GM12874 (cell line): ENCODE measurements around the gene AHNAK2.

Source experiments
- TF ChIP-seq, protein P1 (sequence below): IDR thresholded peaks from 2 replicates; pipeline ENCODE4 v1.5.1; 2011; ENCODE audit warnings: low read depth, mild to moderate bottlenecking, control low read depth, low read length, moderate library complexity; ENCODE audit not compliant: insufficient read depth

AHNAK2 gene

DNA sequence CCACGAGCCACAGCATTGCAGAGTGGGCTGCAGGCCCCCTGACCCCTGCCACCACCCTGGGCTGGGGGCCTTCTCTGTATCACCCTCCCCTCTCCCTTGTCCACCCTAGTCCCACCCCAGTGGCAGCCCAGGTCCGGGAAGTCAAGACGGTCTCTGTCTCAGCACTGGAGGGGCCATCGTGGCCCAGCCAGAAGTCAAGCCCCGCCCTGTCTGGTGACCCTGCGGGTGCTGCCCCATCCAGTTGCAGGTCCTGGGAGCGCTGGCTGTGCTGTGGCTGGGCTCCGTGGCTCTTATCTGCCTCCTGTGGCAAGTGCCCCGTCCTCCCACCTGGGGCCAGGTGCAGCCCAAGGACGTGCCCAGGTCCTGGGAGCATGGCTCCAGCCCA lies 50.8 kb downstream of the AHNAK2 start:
- TF ChIP-seq, protein P1, sequence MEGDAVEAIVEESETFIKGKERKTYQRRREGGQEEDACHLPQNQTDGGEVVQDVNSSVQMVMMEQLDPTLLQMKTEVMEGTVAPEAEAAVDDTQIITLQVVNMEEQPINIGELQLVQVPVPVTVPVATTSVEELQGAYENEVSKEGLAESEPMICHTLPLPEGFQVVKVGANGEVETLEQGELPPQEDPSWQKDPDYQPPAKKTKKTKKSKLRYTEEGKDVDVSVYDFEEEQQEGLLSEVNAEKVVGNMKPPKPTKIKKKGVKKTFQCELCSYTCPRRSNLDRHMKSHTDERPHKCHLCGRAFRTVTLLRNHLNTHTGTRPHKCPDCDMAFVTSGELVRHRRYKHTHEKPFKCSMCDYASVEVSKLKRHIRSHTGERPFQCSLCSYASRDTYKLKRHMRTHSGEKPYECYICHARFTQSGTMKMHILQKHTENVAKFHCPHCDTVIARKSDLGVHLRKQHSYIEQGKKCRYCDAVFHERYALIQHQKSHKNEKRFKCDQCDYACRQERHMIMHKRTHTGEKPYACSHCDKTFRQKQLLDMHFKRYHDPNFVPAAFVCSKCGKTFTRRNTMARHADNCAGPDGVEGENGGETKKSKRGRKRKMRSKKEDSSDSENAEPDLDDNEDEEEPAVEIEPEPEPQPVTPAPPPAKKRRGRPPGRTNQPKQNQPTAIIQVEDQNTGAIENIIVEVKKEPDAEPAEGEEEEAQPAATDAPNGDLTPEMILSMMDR: no peak

- TF ChIP-seq, protein P1: no peak
These were observed 51.3 kb downstream of the AHNAK2 start for GRCh38 chr14:104926619-104927431.

- TF ChIP-seq, protein P1: no peak
These were observed 52.1 kb downstream of the AHNAK2 start for GRCh38 chr14:104925855-104926609.

DNA sequence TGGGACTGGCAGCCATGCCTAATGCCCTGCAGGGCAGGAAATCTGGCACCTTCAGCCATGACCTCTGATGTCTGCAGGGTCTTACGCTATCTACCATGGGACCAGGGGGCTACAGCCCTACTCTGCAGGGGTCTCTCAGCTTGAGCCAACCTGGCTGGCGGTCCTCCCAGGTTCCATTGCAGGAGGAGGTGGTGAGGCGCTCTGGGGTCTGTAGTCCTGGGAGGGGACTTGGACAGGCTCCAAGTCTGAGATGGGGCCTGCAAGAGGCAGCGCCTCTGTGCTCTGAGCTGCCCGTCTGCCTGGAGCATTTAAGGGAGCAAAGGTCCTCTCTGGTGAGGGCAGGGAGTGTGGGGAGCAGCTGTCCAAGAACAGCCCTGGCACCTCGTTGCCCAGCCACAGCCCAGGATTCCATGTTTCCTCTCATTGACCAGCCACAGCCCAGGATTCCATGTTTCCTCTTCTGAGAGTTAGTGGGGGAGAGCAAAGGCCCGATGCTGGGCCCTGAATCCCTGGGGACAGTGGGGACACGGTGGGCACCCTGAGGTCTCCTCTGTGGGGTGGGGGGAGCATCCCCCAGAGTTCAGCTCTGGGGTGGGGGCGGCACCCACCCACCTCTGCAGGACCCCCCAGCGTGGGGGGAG lies 52.8 kb downstream of the AHNAK2 start:
- TF ChIP-seq, protein P1: no peak

DNA sequence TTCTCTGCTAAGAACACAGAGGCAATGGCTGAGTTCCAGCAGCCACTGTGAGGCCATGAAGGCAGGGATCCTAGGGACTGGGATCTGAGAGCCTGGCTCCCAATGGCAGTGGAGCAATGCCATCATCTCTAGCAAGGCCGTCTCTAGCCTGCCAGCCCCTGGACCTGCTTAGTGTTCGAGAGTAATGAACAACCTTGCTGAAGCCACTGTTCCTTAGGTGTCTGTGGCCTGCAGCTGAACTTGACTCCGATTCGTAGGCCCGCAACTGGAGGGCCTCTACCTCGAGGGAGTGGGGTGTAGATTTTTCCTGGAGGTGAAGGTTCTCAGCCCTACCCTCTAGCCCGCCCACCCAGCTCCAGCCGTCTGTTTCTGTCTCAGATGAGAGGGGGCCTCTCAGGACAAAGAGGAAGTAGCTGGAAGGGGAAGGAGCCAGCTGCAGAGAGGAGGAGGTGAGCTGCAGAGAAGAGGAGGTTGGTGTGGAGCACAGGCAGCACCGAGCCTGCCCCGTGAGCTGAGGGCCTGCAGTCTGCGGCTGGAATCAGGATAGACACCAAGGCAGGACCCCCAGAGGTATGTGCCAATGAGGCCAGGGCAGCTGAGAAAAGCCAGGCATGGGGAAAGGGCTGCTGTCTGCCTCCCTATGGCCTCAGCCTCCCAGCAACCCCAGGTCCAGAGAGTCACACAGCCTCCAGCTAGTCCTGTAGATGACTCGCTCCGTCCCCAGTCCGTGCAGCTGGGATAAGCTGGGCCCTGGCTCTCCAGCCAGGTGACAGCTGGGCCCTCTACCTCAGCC lies 53.6 kb downstream of the AHNAK2 start, which contains the start of gene PLD4:
Gene PLD4 (plus strand): TSS at position 459 of the 793 bp plus-strand sequence. CDS start 2,262 bp downstream, outside the sequence.
- TF ChIP-seq, protein P1: no peak

GRCh38 chr14:104923640-104924420 lies 54.3 kb downstream of the AHNAK2 start:
- TF ChIP-seq, protein P1: no peak
